H1 (cell line): Measurements from ENCODE around the gene FLCN. TPM values are rescaled to one million over a fixed set of nuclear protein-coding genes. Genes with fewer than 3 reads are reported as not detected.

Experiments
- CTCF ChIA-PET: fragments of 300-600 bp; sonication (Branson Sonifier 250); formaldehyde crosslinking; loops from one replicate; lab custom pipeline; 2021; ENCODE audit not compliant: partially characterized antibody; lab: Charles Lee
- POLR2A ChIA-PET: fragments of 300-600 bp; sonication (Branson Sonifier 250); formaldehyde crosslinking; loops from one replicate; lab custom pipeline; 2021; ENCODE audit warnings: inconsistent platforms; ENCODE audit not compliant: partially characterized antibody; lab: Charles Lee
- DNase-seq, 2 experiments: peaks; one replicate each; pipeline versions ENCODE4 v3.0.0 to v3.0.0-alpha.2; 2010 to 2022; ENCODE audit warnings: low spot score in 2 of 2, low read depth in 1 of 2, mixed read lengths in 1 of 2
- FAIRE-seq: peaks from 2 replicates; lab custom pipeline; 2011; peaks lifted over from hg19 to GRCh38; lab: Jason Lieb, UNC
- H2AFZ ChIP-seq: 2 replicates; pipeline ENCODE4 v1.8.1; 2012; ENCODE audit warnings: low read length, inconsistent platforms
- H2AK5ac ChIP-seq: 2 replicates; pipeline ENCODE4 v1.6.1; 2013; ENCODE audit warnings: low read depth, low read length
- H2BK120ac ChIP-seq: replicated peaks from 2 replicates; pipeline ENCODE3; 2013; ENCODE audit warnings: low read depth, low read length, inconsistent platforms
- H2BK12ac ChIP-seq: 2 replicates; pipeline ENCODE4 v1.6.1; 2013; ENCODE audit warnings: low read depth, low read length
- H2BK15ac ChIP-seq: 2 replicates; pipeline ENCODE4 v1.6.1; 2013; ENCODE audit warnings: low read length
- H2BK20ac ChIP-seq: 2 replicates; pipeline ENCODE4 v1.6.1; 2013; ENCODE audit warnings: low read length
- H2BK5ac ChIP-seq: 2 replicates; pipeline ENCODE4 v1.6.1; 2013; ENCODE audit warnings: low read depth, low read length
- H3K14ac ChIP-seq: 2 replicates; pipeline ENCODE4 v1.6.1; 2013; ENCODE audit warnings: inconsistent platforms; ENCODE audit not compliant: insufficient read length
- H3K18ac ChIP-seq: 2 replicates; pipeline ENCODE4 v1.6.1; 2013; ENCODE audit warnings: low read length; ENCODE audit errors: extremely low read depth
- H3K23ac ChIP-seq: 2 replicates; pipeline ENCODE4 v1.6.1; 2013; ENCODE audit warnings: inconsistent platforms; ENCODE audit not compliant: insufficient read length
- H3K23me2 ChIP-seq: 2 replicates; pipeline ENCODE4 v1.6.1; 2013; ENCODE audit warnings: low read depth, low read length
- H3K27ac ChIP-seq: 2 replicates; pipeline ENCODE4 v1.6.1; 2011; ENCODE audit warnings: low read depth, low read length, inconsistent platforms
- H3K27me3 ChIP-seq, 4 experiments: replicated peaks in 1 of 4; 1 replicate in 1 of 4; 2 replicates in 3 of 4; pipeline versions ENCODE4 v1.6.1 to v1.8.1; 2011 to 2013; ENCODE audit warnings: low read length in 3 of 4, mild to moderate bottlenecking in 3 of 4, inconsistent platforms in 2 of 4, mixed read lengths in 2 of 4, moderate library complexity in 1 of 4; ENCODE audit not compliant: control insufficient read depth in 3 of 4, insufficient read depth in 3 of 4; ENCODE audit errors: extremely low read depth in 1 of 4
- H3K36me3 ChIP-seq, 4 experiments: 2 replicates each; pipeline versions ENCODE4 v1.6.1 to v1.8.1; 2011 to 2013; ENCODE audit warnings: mild to moderate bottlenecking in 4 of 4, low read length in 3 of 4, moderate library complexity in 2 of 4, control low read depth in 1 of 4, inconsistent platforms in 1 of 4; ENCODE audit not compliant: insufficient read depth in 4 of 4, control insufficient read depth in 2 of 4
- H3K4ac ChIP-seq: replicated peaks from 2 replicates; pipeline ENCODE3; 2013; ENCODE audit warnings: low read length, low read depth, mixed read lengths, inconsistent platforms; ENCODE audit not compliant: insufficient read length
- H3K4me1 ChIP-seq, 4 experiments: replicated peaks in 1 of 4; 1 replicate in 1 of 4; 2 replicates in 3 of 4; pipeline versions ENCODE4 v1.6.1 to v1.8.1; 2011 to 2013; ENCODE audit warnings: low read length in 3 of 4, inconsistent platforms in 2 of 4, mixed read lengths in 1 of 4; ENCODE audit not compliant: insufficient read depth in 4 of 4, control insufficient read depth in 3 of 4
- H3K4me2 ChIP-seq, 2 experiments: 2 replicates each; pipeline versions ENCODE4 v1.6.1 to v1.8.1; 2011 to 2013; ENCODE audit warnings: low read depth in 2 of 2, low read length in 2 of 2, control low read depth in 1 of 2, inconsistent platforms in 1 of 2, mild to moderate bottlenecking in 1 of 2; ENCODE audit not compliant: insufficient read depth in 1 of 2
- H3K4me3 ChIP-seq, 4 experiments: fragments of 200-600, 300-600 bp in 1 of 4; sonication (generic), shearing (Covaris generic), sonication (Bioruptor Twin) in 1 of 4; 2 replicates each; pipeline versions ENCODE4 v1.5.1 to v1.8.1; 2011 to 2016; ENCODE audit warnings: low read length in 4 of 4, low read depth in 3 of 4, control low read depth in 2 of 4, inconsistent platforms in 2 of 4, mild to moderate bottlenecking in 2 of 4, mixed read lengths in 1 of 4, moderate library complexity in 1 of 4; ENCODE audit not compliant: insufficient read depth in 2 of 4; ENCODE audit errors: extremely low read depth in 1 of 4
- H3K56ac ChIP-seq: replicated peaks from 2 replicates; pipeline ENCODE3; 2013; ENCODE audit warnings: low read depth, mild to moderate bottlenecking, mixed read lengths, low read length, inconsistent platforms; ENCODE audit not compliant: insufficient read length
- H3K79me1 ChIP-seq: 2 replicates; pipeline ENCODE4 v1.6.1; 2013; ENCODE audit warnings: low read depth, low read length, control low read depth
- H3K79me2 ChIP-seq, 2 experiments: 2 replicates each; pipeline versions ENCODE4 v1.6.1 to v1.8.1; 2012 to 2013; ENCODE audit warnings: low read length in 2 of 2, mild to moderate bottlenecking in 2 of 2, inconsistent platforms in 1 of 2; ENCODE audit not compliant: insufficient read depth in 2 of 2, control insufficient read depth in 1 of 2
- H3K9ac ChIP-seq, 4 experiments: replicated peaks in 1 of 4; 1 replicate in 1 of 4; 2 replicates in 3 of 4; pipeline versions ENCODE4 v1.6.1 to v1.8.1; 2011 to 2013; ENCODE audit warnings: low read depth in 3 of 4, low read length in 3 of 4, control low read depth in 2 of 4, mild to moderate bottlenecking in 2 of 4, moderate library complexity in 2 of 4, inconsistent platforms in 1 of 4; ENCODE audit errors: extremely low read depth in 1 of 4
- H3K9me3 ChIP-seq, 2 experiments: 2 replicates each; pipeline versions ENCODE4 v1.6.1 to v1.8.1; 2012 to 2013; ENCODE audit warnings: mild to moderate bottlenecking in 2 of 2, moderate library complexity in 2 of 2, control low read depth in 1 of 2, inconsistent platforms in 1 of 2, low read depth in 1 of 2, low read length in 1 of 2, mixed read lengths in 1 of 2; ENCODE audit not compliant: insufficient read depth in 2 of 2
- H4K20me1 ChIP-seq, 2 experiments: replicated peaks in 1 of 2; 2 replicates each; pipeline versions ENCODE3 to v1.8.1; 2011 to 2013; ENCODE audit warnings: inconsistent platforms in 2 of 2, low read length in 2 of 2, mild to moderate bottlenecking in 1 of 2; ENCODE audit not compliant: insufficient read depth in 2 of 2, control insufficient read depth in 1 of 2
- H4K5ac ChIP-seq: 2 replicates; pipeline ENCODE4 v1.6.1; 2013; ENCODE audit warnings: low read length, low read depth, mixed read lengths, inconsistent platforms; ENCODE audit not compliant: insufficient read length
- H4K8ac ChIP-seq: 2 replicates; pipeline ENCODE4 v1.8.0; 2013; ENCODE audit warnings: mild to moderate bottlenecking, moderate library complexity, low read length, inconsistent platforms; ENCODE audit not compliant: insufficient read depth; ENCODE audit errors: extremely low read depth
- H4K91ac ChIP-seq: replicated peaks from 2 replicates; pipeline ENCODE3; 2013; ENCODE audit warnings: low read length, mixed read lengths, inconsistent platforms; ENCODE audit not compliant: insufficient read length
- KDM5A ChIP-seq: fragments of 200-600 bp; IDR thresholded peaks from 2 replicates; pipeline ENCODE4 v1.7.1; 2012; ENCODE audit warnings: mild to moderate bottlenecking, low read length, inconsistent platforms, mixed read lengths
- RAD21 ChIP-seq, 2 experiments: IDR thresholded peaks in 1 of 2; conservative IDR thresholded peaks in 1 of 2; 2 replicates each; pipeline ENCODE4 v1.6.1; 2011; ENCODE audit warnings: low read depth in 2 of 2, low read length in 2 of 2, improper control_type of control experiment in 1 of 2, inconsistent platforms in 1 of 2, mild to moderate bottlenecking in 1 of 2, moderate library complexity in 1 of 2
- WGBS, 2 experiments: shearing (Covaris generic) in 1 of 2; methylation state at CpG; one replicate each; pipeline versions ENCODE4 v1.1.6 to v1.1.7; 2013 to 2015; ENCODE audit warnings: low lambda C conversion rate in 2 of 2, mixed read lengths in 2 of 2, inconsistent platforms in 1 of 2, low coverage in 1 of 2, missing lambda C conversion rate in 1 of 2; ENCODE audit not compliant: insufficient replicate concordance in 2 of 2, insufficient coverage in 1 of 2, insufficient read length in 1 of 2; ENCODE audit errors: extremely low coverage in 1 of 2, missing lambda C conversion rate in 1 of 2; 5-methylcytosine and 5-hydroxymethylcytosine counted together
- polyA plus RNA-seq, 7 experiments: library from polyadenylated mRNA; depleted of rRNA in 3 of 7; stranded (reverse) in 5 of 7; unstranded in 2 of 7; fragments of >200 nt in 5 of 7; fragments of 200-250 nt in 2 of 7; gene quantifications; 1 replicate in 5 of 7; 2 replicates in 1 of 7; 4 replicates in 1 of 7; pipeline versions ENCODE4 v1.2.1 to v1.2.3, GENCODE V29; 2011 to 2013; ENCODE audit warnings: missing spikeins in 2 of 7, mixed read lengths in 2 of 7
- total RNA-seq: library from RNA; stranded (reverse); fragmentation: NEBNext Ultra II Directional; extraction: Animal tissue kit (Norgen Biotek cat#: 25700); gene quantifications from 2 replicates; pipeline ENCODE4 v1.2.1, GENCODE V29; 2021
- TF ChIP-seq, protein P1 (sequence below), 3 experiments: IDR thresholded peaks; 1 replicate in 2 of 3; 2 replicates in 1 of 3; pipeline versions ENCODE4 v1.5.1 to v1.6.1; 2011; ENCODE audit warnings: low read length in 3 of 3, mild to moderate bottlenecking in 3 of 3, inconsistent platforms in 2 of 3, low read depth in 1 of 3, moderate library complexity in 1 of 3; ENCODE audit not compliant: insufficient read depth in 1 of 3; ENCODE audit errors: control extremely low read depth in 1 of 3

FLCN gene
- total and polyA plus RNA-seq, 2 of the 8 experiments (the other 6 are each of a cell fraction or from before 2014, with no cell fraction given) = 15.6 to 34.6 TPM

DNA sequence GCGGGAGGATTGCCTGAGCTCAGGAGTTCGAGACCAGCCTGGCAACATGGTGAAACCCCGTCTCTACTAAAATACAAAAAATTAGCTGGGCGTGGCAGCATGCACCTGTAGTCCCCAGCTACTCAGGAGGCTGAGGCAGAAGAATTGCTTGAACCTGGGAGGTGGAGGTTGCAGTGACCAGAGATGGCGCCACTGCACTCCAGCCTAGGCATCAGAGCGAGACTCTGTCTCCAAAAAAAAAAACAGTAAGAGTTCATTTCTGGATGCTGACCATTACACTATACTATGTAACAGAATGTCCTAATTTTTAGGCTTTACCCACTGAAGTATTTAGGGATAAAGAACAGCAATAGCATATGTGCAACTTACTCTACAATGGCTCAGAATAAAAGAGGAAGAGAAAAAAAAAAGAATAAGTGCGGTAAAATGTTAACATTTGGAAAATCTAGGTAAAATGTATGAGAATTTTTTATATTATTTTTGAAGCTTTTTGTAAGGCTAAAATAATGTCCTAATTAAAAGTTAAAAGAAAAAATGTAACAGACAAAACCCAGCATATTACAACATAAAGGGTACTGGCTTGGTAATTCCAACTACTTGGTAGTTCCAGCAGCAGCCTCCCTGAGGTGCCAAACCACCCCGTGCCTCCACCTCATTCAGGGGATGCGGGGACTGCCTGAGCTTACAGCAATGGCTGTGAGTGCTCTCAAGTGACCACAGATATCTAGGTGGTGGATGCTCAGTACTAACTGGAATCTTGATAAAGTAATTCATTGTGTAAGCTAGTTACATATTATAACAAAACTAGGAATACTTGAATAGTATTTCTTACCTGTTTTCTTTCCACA lies 33.2 kb upstream of the FLCN start:
- Histone ChIP-seq H4K5ac (no peak overlapping the region), H2BK120ac (no peak overlapping the region), H3K56ac (no peak overlapping the region), H3K4me1 (no peaks in the 10 kb centered on the region), H3K23ac (no peak overlapping the region), H3K9ac (no peak overlapping the region), H2BK5ac (no peak overlapping the region), H3K4me2 (no peak overlapping the region), H3K4me3 (no peak overlapping the region), H3K27me3 (no peaks in the 10 kb centered on the region), H2BK15ac (no peak overlapping the region), H3K79me1 (no peaks in the 10 kb centered on the region; the same call in 1 of the 2 replicates), H2AK5ac (no peak overlapping the region), H3K18ac (no peak overlapping the region), H4K91ac (no peak overlapping the region), H3K27ac (no peak overlapping the region), H3K23me2 (no peaks in the 10 kb centered on the region), H4K20me1 (peaks cover 0 to 2% of the 10 kb centered on the region in 2 experiments), H3K4ac (no peak overlapping the region), H3K36me3 (peaks cover 12 to 68% (median 33%) of the 10 kb centered on the region in 4 experiments), H2AFZ (no peak overlapping the region), H4K8ac (no peak overlapping the region), H3K9me3 (no peaks in the 10 kb centered on the region), H2BK12ac (no peak overlapping the region), H3K14ac (no peak overlapping the region), H3K79me2 (peaks cover 0 to 7% of the 10 kb centered on the region in 2 experiments; a peak in 2 of 4 replicates), H2BK20ac (no peak overlapping the region)
- 78 to 100% methylated on average over 1 to 9 of the region's 9 CpGs for WGBS, 2 experiments
- ChIA-PET POLR2A (interaction anchor here (1.4 to 2.2 kb wide), 2 partner anchors 11 to 45 kb away, joined by 3 to 10 read pairs; partner anchors contain the start of gene COPS3), CTCF (interaction anchor here (0.6 to 3.9 kb wide), 24 partner anchors 9 to 927 kb away, joined by 3 to 23 read pairs (median 4); partner anchors contain the start of gene COPS3)
- TF ChIP-seq, protein P1, sequence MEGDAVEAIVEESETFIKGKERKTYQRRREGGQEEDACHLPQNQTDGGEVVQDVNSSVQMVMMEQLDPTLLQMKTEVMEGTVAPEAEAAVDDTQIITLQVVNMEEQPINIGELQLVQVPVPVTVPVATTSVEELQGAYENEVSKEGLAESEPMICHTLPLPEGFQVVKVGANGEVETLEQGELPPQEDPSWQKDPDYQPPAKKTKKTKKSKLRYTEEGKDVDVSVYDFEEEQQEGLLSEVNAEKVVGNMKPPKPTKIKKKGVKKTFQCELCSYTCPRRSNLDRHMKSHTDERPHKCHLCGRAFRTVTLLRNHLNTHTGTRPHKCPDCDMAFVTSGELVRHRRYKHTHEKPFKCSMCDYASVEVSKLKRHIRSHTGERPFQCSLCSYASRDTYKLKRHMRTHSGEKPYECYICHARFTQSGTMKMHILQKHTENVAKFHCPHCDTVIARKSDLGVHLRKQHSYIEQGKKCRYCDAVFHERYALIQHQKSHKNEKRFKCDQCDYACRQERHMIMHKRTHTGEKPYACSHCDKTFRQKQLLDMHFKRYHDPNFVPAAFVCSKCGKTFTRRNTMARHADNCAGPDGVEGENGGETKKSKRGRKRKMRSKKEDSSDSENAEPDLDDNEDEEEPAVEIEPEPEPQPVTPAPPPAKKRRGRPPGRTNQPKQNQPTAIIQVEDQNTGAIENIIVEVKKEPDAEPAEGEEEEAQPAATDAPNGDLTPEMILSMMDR (IDR thresholded peaks at IDR 0.05; ENCODE audit: control extremely low read depth in 1 of 3, insufficient read depth in 1 of 3, low read depth in 1 of 3, low read length in 3 of 3) = peak; percentile 50 to 70 (median 59)
- TF ChIP-seq KDM5A (no peak), RAD21 (IDR thresholded peaks at IDR 0.05 in 1 of 2, conservative IDR thresholded peaks at IDR 0.05 in 1 of 2; ENCODE audit: low read depth in 2 of 2, low read length in 2 of 2) (peak; percentile 47 to 48)
- peak in 1 of 2 experiments; percentile 57 for DNase-seq
- FAIRE-seq = no peak
